ENCODE results near the gene SLC6A8.
"Not testable (repeated sequence)": the region's sequence is repeated elsewhere in the genome, so short reads cannot be mapped to it uniquely, and the experiment has no call there.

SLC6A8 gene

GRCh38 chrX:153693216-153694086 lies 5.7 kb downstream of the SLC6A8 start:
- DNase-seq (ENCODE audit: low spot score): no peak

DNA sequence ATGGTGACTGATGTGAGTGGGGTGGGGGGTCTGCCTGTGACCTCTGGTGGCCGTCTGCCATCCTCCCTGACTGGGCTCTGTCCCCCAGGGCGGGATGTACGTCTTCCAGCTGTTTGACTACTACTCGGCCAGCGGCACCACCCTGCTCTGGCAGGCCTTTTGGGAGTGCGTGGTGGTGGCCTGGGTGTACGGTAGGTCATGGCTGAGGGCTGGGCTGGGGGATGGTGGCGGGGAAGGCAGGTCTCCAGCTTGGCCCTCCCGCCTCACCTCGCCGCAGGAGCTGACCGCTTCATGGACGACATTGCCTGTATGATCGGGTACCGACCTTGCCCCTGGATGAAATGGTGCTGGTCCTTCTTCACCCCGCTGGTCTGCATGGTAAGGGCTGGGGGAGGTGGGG lies 6.5 kb downstream of the SLC6A8 start:
- not testable (repeated sequence) for DNase-seq (ENCODE audit: low spot score)

GRCh38 chrX:153694687-153695270 lies 7.1 kb downstream of the SLC6A8 start:
- no peak for DNase-seq (ENCODE audit: low spot score)

DNA sequence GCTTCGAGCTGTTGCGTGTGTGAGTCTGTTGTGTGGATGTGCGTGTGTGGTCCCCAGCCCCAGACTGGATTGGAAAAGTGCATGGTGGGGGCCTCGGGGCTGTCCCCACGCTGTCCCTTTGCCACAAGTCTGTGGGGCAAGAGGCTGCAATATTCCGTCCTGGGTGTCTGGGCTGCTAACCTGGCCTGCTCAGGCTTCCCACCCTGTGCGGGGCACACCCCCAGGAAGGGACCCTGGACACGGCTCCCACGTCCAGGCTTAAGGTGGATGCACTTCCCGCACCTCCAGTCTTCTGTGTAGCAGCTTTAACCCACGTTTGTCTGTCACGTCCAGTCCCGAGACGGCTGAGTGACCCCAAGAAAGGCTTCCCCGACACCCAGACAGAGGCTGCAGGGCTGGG lies 8.4 kb downstream of the SLC6A8 start:
- DNase-seq (ENCODE audit: low spot score): no peak

DNA sequence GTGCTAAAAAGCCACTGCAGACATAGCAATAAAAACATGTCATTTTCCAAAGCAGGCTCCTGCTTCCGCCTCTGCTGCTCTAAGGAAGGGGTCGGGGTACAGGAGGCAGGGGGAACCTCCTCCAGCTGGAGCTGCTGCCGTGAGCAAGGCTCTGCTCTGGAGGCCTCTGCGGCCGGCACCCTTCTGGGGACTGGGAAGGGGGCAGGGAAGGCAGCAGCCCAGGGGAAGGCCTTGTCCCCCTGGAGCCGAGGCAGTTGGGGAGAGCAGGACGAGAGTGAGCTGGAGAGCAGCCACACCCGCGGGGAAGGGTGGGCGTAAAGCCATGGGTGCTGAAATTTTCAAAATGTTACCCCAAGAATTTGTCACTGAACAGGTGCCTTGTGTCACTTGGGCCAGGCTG lies 8.8 kb downstream of the SLC6A8 start:
- not testable (repeated sequence) for DNase-seq (ENCODE audit: low spot score)

- not testable (repeated sequence) for DNase-seq (ENCODE audit: low spot score)
Measured at GRCh38 chrX:153696986-153697722, 9.4 kb downstream of the SLC6A8 start.

DNA sequence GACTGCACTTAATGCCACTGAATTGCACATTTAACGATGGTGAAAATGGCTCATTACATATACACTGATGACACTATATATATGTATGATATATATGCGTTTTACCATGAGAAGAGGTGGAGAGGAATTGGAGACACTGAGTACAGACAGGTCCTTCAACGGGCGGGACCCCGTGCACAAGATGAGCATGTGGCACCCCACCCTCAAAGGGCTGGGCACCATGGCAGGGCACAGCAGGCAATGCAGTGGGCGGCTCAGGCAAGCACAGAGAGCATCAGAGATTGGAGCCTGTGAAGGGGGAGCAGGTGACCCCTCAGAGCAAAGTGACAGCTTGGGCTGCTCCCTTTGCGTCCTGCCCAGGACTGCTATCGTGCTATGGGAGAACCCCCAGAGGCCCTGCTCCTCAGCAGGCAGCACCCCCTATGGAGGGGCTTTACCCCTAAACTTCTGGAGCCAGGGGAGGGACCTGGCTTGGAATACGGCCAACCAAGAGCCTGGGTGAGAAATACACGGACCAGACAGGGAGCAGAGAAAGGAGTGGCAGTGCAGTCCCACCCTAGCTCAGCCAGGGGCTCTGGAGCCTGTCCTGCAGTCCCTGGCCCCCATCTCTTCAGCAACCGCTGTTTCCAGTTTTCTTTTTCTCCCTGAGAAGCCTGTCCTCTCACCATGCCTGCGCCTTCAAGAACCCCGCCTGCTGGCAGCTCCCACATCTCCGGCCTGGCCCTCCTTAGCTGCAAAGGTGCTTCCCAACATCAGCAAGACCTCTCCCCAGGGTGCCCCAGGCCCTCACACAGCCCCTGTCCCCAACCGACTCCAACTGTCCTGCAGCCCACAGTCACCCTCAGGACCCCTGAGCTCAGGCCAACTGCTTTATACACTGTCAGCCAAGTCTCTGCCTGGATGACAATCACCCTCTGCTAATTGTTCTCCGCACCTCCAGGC lies 10.5 kb downstream of the SLC6A8 start:
- no peak for DNase-seq (ENCODE audit: low spot score)

DNA sequence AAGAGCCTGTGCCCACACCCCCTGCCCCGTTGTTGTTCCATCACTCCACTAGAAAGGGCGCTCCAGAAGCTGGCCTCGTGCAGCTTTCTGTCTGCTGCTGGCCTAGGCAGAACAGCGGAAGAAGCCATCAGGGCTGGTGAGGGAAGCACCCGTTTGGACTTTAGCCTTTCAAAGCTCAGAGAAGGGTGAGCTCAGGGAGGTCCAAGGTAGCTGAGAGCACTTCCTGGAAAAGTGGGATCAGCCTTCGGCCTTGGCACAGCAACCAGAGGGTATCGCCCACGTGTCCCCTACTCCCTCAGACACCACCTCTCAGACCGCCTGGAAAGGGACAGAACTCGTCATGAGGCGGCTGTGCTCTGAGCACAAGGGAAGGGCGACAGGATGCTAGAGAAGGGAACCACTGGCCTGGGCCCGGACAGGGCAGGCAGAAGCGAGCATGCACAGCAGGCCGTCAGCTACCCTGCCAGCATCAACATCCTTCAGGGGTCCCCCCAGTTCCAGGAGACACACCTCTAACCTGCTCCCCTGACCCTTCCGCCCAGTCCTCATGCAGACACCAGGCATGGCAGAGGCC lies 11.6 kb downstream of the SLC6A8 start:
- not testable (repeated sequence) for DNase-seq (ENCODE audit: low spot score)

DNA sequence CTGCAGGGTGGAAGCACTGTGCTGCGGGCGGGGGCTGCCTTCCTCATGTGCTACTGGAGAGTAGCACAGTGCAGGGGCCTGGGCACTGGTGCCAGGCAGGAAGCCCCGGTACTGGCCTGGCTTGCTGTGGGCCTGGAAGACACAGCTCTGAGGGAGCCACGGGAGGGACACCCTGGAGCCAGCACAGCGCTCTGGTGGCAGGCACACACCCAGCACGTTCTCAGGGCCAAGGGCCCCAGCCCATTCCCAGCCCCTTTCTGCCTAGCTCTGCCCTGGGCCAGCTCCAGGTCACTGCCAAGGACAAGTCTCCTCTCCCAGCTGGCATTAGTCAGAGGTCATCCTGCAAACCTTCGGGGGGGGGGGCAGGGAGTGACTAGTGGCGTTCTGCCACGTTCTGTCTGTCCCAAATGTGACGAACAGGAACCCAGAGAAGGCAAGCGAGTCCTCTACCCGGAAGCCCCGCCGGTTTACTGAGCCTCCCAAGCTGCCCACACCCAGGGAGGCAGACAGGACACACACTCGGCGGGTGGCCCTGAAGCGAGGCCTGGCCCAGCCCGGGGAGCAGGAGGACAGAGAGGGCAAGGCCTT lies 12.2 kb downstream of the SLC6A8 start:
- DNase-seq (ENCODE audit: low spot score): not testable (repeated sequence)

GRCh38 chrX:153700376-153700945 lies 12.7 kb downstream of the SLC6A8 start:
- DNase-seq (ENCODE audit: low spot score): no peak

- no peak for DNase-seq (ENCODE audit: low spot score)
Measured at GRCh38 chrX:153700967-153701366, 13.2 kb downstream of the SLC6A8 start.

- DNase-seq (ENCODE audit: low spot score): no peak
Measured at GRCh38 chrX:153701706-153702105, 14.0 kb downstream of the SLC6A8 start.

DNA sequence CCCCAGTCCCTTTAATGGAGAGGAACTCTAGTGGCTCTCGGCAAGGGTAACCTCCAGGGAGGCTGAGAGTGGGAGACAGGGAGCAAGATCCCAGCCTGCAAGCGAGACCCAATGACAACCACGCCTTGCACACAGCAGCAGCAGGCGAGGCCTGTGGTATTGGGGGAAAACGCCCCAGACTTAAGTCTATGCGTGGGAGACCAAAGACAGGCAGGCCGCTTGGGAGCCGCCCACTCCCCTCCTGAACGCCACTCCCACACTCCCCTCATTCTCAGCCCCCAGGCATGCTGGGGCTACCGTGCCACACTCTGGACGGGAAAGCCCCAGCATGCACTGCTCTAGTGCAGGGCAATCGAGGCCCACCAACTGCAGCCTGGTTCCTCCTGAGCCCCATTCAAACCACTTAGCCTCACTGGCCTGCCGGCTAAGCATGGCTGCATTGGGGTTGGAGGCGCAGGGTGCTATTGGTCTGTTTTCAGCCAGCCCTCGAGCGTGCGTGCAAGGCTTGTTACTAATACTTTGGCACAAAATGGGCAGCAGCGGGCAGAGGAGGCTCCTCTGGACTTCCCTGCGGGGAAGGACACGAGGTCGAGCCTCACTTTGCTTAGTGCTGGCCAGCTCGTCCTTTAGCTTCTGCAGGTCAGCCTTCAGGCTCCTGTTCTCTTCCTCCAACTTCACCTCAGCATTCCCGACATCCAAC lies 14.8 kb downstream of the SLC6A8 start:
- no peak for DNase-seq (ENCODE audit: low spot score)

- DNase-seq (ENCODE audit: low spot score): no peak
Measured at GRCh38 chrX:153703036-153703370, 15.3 kb downstream of the SLC6A8 start.

- DNase-seq (ENCODE audit: low spot score): no peak
Measured at GRCh38 chrX:153704021-153704526, 16.3 kb downstream of the SLC6A8 start.

- DNase-seq (ENCODE audit: low spot score): not testable (repeated sequence)
Measured at GRCh38 chrX:153704631-153705402, 17.1 kb downstream of the SLC6A8 start.

DNA sequence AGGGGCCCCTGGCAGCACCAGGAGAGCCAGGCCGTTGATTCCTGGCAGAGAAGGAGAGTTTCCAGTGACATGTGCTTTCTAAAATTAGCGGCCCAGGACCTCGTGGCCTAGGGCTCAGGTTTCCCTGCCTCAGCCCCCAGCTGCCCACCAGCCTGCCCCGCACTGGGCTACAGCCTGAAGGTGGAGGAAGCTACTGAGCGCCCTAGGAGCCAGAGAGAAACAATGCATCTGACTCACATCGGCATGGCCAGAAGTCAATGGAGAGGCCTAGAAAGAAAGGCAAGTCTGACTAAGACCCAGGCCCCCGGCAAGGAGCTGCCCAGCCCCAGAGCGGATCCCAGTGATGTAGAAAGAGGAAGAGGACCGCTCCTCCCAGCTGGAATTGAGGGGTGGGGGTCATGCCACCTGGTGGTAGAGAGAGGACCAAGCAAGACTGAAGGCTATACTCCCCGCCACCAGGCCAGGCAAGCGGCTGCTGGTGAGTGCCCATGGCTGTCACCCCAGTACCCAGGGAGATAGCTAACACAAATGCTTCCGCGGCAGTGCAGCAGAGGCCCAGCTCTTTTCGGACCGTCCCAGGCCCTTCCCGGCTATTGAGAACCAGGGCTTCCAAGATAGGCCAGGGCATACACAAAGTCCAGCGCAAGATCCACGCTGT lies 17.8 kb downstream of the SLC6A8 start:
- not testable (repeated sequence) for DNase-seq (ENCODE audit: low spot score)

GRCh38 chrX:153706799-153707198 lies 19.1 kb downstream of the SLC6A8 start:
- no peak for DNase-seq (ENCODE audit: low spot score)

- DNase-seq (ENCODE audit: low spot score): no peak
Measured at GRCh38 chrX:153707406-153707805, 19.7 kb downstream of the SLC6A8 start.
